Suprapubic skin (tissue), 4 donors: ENCODE results near the gene FUCA2. TPM values are rescaled to one million over a fixed set of nuclear protein-coding genes. Genes with fewer than 3 reads are reported as not detected.

Experiments used
- DNase-seq, 2 donors: peaks; one replicate each; pipeline ENCODE4 v3.0.0-alpha.2; 2019; ENCODE audit warnings: low spot score in 2 of 2
- H3K27ac ChIP-seq: fragments of 200-600 bp; sonication (generic); one replicate; pipeline ENCODE4 v1.5.1; 2019
- H3K27me3 ChIP-seq: fragments of 200-600 bp; sonication (generic); one replicate; pipeline ENCODE4 v1.5.1; 2019
- H3K36me3 ChIP-seq: fragments of 200-600 bp; sonication (generic); one replicate; pipeline ENCODE4 v1.5.1; 2019
- H3K4me1 ChIP-seq: fragments of 200-600 bp; sonication (generic); one replicate; pipeline ENCODE4 v1.5.1; 2019
- H3K4me3 ChIP-seq: fragments of 200-600 bp; sonication (generic); one replicate; pipeline ENCODE4 v1.5.1; 2019; ENCODE audit warnings: mild to moderate bottlenecking
- H3K9me3 ChIP-seq: fragments of 200-600 bp; sonication (generic); one replicate; pipeline ENCODE4 v1.5.1; 2019
- EP300 ChIP-seq: sonication (generic); formaldehyde crosslinking; IDR thresholded peaks from one replicate; pipeline ENCODE4 v1.6.1; 2017; ENCODE audit warnings: antibody characterized with exemption
- POLR2A ChIP-seq, 2 donors: fragments of 450-650 bp; IDR thresholded peaks; one replicate each; pipeline ENCODE4 v1.6.1; 2017; ENCODE audit warnings: antibody characterized with exemption in 2 of 2, mild to moderate bottlenecking in 2 of 2, moderate library complexity in 2 of 2
- POLR2AphosphoS5 ChIP-seq, 3 donors: sonication (generic); formaldehyde crosslinking; IDR thresholded peaks; one replicate each; pipeline ENCODE4 v1.6.1; 2017; ENCODE audit warnings: antibody characterized with exemption in 3 of 3
- WGBS: methylation state at CpG from one replicate; pipeline ENCODE4 v1.1.5; 2018; 5-methylcytosine and 5-hydroxymethylcytosine counted together
- total RNA-seq, 4 donors: library from RNA; depleted of rRNA; stranded (reverse); fragments of >200 nt; gene quantifications; one replicate each; pipeline ENCODE4 v1.1.0, GENCODE V29; 2016
- TF ChIP-seq, protein P1 (sequence below), 2 donors: fragments of 200-600 bp in 1 of 2; fragments of 450-650 bp in 1 of 2; sonication (generic) in 1 of 2; IDR thresholded peaks; one replicate each; pipeline ENCODE4 v1.5.1; 2016 to 2019; ENCODE audit warnings: antibody characterized with exemption in 2 of 2, mild to moderate bottlenecking in 1 of 2, moderate library complexity in 1 of 2

The FUCA2 gene
- total RNA-seq, 4 donors from 2014 or later, result 4.7 to 15.5 (median 10.8) TPM

DNA sequence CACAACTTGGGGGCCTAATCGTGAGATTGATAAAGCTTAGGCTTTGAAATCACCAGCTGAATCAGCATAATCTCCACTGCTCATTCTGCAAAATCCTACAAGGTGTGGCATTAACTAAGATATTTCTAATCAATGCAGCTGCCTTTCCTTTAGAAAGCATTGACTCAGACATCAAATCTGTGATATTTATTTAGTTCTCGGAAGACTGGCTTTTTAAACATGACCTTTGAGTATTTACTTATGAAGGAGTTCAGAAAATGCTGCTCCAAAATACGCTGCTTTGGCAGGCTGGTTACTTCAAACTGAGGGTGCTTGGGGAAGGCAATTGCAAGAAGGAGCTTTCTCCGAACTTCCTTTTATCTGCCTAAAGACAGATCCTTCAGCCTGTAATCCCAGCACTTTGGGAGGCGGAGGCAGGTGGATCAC is 23.7 kb upstream of the FUCA2 start:
- TF ChIP-seq, protein P1, sequence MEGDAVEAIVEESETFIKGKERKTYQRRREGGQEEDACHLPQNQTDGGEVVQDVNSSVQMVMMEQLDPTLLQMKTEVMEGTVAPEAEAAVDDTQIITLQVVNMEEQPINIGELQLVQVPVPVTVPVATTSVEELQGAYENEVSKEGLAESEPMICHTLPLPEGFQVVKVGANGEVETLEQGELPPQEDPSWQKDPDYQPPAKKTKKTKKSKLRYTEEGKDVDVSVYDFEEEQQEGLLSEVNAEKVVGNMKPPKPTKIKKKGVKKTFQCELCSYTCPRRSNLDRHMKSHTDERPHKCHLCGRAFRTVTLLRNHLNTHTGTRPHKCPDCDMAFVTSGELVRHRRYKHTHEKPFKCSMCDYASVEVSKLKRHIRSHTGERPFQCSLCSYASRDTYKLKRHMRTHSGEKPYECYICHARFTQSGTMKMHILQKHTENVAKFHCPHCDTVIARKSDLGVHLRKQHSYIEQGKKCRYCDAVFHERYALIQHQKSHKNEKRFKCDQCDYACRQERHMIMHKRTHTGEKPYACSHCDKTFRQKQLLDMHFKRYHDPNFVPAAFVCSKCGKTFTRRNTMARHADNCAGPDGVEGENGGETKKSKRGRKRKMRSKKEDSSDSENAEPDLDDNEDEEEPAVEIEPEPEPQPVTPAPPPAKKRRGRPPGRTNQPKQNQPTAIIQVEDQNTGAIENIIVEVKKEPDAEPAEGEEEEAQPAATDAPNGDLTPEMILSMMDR (IDR thresholded peaks at IDR 0.05), result no peak
- no peaks in the 10 kb centered on the region for H3K36me3 ChIP-seq
- no peaks in the 10 kb centered on the region for H3K9me3 ChIP-seq
- WGBS, result 89% methylated on average over 5 of the region's 5 CpGs
- no peaks in the 10 kb centered on the region for H3K27me3 ChIP-seq
- H3K4me1 ChIP-seq, result peaks cover 11% of the 10 kb centered on the region
- DNase-seq, result no peak
- no peak overlapping the region for H3K27ac ChIP-seq
- H3K4me3 ChIP-seq, result no peak overlapping the region

DNA sequence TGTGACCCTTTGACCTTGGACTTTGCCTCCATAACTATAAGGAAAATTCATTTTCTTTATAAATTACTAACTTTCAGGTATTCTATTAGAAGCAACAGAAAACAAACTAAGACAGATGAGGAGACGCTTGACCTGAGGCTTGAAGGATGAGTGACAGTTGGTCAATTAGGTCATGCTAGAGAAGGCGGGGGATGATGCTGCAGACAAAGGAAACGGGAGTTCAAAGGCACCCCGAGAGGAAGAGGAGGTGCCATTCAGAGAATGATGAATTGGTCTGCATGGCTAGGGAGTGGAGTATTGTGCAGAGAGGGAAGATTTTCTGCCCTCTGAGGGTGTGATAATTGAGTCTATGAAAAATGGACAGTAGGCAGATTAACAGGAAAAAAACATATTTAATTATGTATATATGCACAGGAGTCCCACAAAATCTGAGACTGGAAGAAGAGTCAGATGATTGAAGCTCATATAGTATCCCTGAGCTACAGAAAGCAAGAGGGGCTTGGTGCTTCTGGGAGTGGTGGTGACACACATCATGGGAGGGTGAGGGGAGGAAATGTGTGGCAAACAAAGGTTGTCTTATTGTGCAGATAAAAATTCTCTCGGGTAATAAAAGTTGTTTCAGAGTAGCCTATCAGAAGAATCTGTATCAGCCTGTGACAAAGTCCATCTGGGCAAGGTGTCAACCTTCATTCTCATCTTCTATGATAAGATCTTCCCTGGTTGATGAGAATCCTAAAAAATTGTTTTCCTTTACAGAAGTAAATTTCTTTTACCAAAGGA is 20.4 kb upstream of the FUCA2 start:
- TF ChIP-seq POLR2AphosphoS5 (IDR thresholded peaks at IDR 0.05) (no peak), EP300 (no peak), POLR2A (IDR thresholded peaks at IDR 0.05) (no peak)
- TF ChIP-seq, protein P1 (IDR thresholded peaks at IDR 0.05), result no peak
- Histone ChIP-seq H3K27ac (no peak overlapping the region), H3K4me3 (no peak overlapping the region), H3K27me3 (no peaks in the 10 kb centered on the region), H3K36me3 (no peaks in the 10 kb centered on the region), H3K4me1 (peaks cover 4% of the 10 kb centered on the region), H3K9me3 (no peaks in the 10 kb centered on the region)
- WGBS, result 62% methylated on average over 5 of the region's 5 CpGs
- no peak for DNase-seq

DNA sequence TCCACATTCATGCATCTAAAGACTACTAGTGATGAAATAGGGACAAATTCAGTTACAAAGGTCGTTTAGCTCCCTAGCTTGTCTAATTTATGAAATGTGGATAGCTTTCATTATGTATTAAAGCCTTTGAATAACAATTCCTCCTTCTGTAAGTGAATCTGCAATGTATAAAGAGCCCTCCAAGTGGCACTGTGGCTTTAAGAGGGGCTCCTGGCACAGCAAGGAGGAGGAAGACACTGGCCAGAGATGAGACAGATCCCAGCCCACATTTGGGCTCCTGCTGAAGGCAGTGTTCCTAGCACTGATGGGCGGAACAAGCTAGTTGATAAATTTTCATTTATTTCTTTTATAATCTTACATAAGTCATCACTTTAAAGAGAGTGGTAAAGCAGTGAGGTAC is 17.6 kb upstream of the FUCA2 start:
- no peaks in the 10 kb centered on the region for H3K36me3 ChIP-seq
- DNase-seq, result no peak
- H3K27me3 ChIP-seq, result no peaks in the 10 kb centered on the region
- WGBS, result 45% methylated on average over 2 of the region's 2 CpGs
- H3K9me3 ChIP-seq, result no peaks in the 10 kb centered on the region
- H3K4me1 ChIP-seq, result no peaks in the 10 kb centered on the region
- TF ChIP-seq POLR2AphosphoS5 (IDR thresholded peaks at IDR 0.05), result no peak
- no peak for TF ChIP-seq EP300
- TF ChIP-seq, protein P1 (IDR thresholded peaks at IDR 0.05), result no peak
- no peak for TF ChIP-seq POLR2A (IDR thresholded peaks at IDR 0.05)
- no peak overlapping the region for H3K4me3 ChIP-seq
- no peak overlapping the region for H3K27ac ChIP-seq

DNA sequence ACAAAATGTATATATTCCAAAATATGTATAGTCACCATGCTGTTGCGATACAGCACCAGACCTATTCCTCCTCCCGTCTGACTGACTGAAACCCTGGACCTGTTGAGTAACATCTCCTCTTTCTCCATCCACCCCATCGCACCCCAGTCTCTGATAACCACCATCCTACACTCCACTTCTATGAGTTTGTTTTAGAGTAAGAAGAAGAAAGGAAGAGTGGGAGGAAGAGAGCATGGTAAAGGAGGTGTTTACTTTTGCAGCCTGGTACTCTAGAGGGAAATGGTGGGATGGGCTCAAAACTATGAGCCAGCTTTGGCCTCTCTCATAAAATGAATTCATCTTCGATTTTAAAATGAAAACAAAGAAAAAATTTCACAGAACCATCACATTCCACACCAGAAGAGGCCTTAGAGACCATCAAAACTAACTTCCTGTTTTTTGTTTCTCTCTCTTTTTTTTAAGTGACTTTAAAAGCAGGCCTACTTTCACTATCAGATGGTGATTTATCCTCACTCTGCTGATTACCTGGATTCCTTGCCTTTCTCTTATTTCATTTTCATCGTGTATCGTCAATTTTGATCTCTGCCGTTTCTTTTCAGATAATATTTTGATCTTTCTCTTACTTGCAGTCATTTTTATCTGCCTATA is 16.8 kb upstream of the FUCA2 start:
- WGBS, result 75% methylated on average over 7 of the region's 7 CpGs
- H3K36me3 ChIP-seq, result no peaks in the 10 kb centered on the region
- TF ChIP-seq POLR2AphosphoS5 (IDR thresholded peaks at IDR 0.05) (no peak), EP300 (no peak), POLR2A (IDR thresholded peaks at IDR 0.05) (no peak)
- TF ChIP-seq, protein P1 (IDR thresholded peaks at IDR 0.05), result no peak

DNA sequence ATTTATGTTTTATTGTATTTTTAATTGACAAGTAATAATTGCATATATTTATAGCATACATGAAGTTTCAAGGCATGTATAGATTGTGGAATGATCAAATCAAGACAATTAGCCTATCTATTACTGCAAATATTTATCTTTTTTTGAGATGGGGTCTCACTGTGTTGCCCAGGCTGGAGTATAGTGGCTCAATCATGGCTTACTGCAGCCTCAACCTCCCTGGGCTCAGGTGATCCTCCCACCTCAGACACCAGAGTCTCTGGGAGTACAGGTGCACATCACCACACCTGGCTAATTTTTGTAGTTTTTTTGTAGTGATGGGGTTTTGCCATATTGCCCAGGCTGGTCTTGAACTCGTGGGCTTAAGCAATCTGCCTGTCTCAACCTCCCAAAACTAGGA is 16.2 kb upstream of the FUCA2 start:
- DNase-seq, result no peak
- H3K27me3 ChIP-seq, result no peaks in the 10 kb centered on the region
- 100% methylated on average over 1 of the region's 1 CpG for WGBS
- no peaks in the 10 kb centered on the region for H3K9me3 ChIP-seq
- H3K4me3 ChIP-seq, result no peak overlapping the region
- no peaks in the 10 kb centered on the region for H3K36me3 ChIP-seq
- H3K4me1 ChIP-seq, result no peaks in the 10 kb centered on the region
- no peak overlapping the region for H3K27ac ChIP-seq
- TF ChIP-seq POLR2A (IDR thresholded peaks at IDR 0.05), result no peak
- TF ChIP-seq POLR2AphosphoS5 (IDR thresholded peaks at IDR 0.05), result no peak
- TF ChIP-seq, protein P1 (IDR thresholded peaks at IDR 0.05), result no peak
- no peak for TF ChIP-seq EP300

More for the DNA sequence above, 16.8 kb upstream of the FUCA2 start:
- Histone ChIP-seq H3K27ac (no peak overlapping the region), H3K9me3 (no peaks in the 10 kb centered on the region), H3K4me3 (no peak overlapping the region), H3K27me3 (no peaks in the 10 kb centered on the region), H3K4me1 (no peaks in the 10 kb centered on the region)
- DNase-seq, result no peak
